Measurements from ENCODE around the gene ECE1. TPM values are rescaled to one million over a fixed set of nuclear protein-coding genes. Genes with fewer than 3 reads are reported as not detected.
A peak's percentile ranks its signal among the peaks of the same experiment; 100 is the strongest.

Gene ECE1
- total RNA-seq, 2 donors from 2014 or later = 99.0 to 149 TPM

GRCh38 chr1:21262293-21263051 is 27.8 kb downstream of the ECE1 start:
- no peaks in the 10 kb centered on the region for H3K27me3 ChIP-seq
- TF ChIP-seq CTCF (IDR thresholded peaks at IDR 0.05) = no peak
- peaks cover 7% of the 10 kb centered on the region for H3K36me3 ChIP-seq
- intact Hi-C loops (cut with DNase I) = no loop called here
- peaks cover 4% of the 10 kb centered on the region for H3K4me1 ChIP-seq
- peak overlapping the region; percentile 74 for H3K27ac ChIP-seq
- H3K9me3 ChIP-seq = no peaks in the 10 kb centered on the region
- peak overlapping the region; percentile 30 to 48 for H3K9ac ChIP-seq (ENCODE audit: low read depth in 2 of 2, low read length in 2 of 2)
- H3K4me3 ChIP-seq = no peak overlapping the region
- DNase-seq = peak; percentile 35

- Histone ChIP-seq H3K4me3 (no peak overlapping the region), H3K27me3 (no peaks in the 10 kb centered on the region), H3K4me1 (peaks cover 4% of the 10 kb centered on the region), H3K27ac (peak overlapping the region; percentile 74), H3K36me3 (peaks cover 8% of the 10 kb centered on the region), H3K9me3 (no peaks in the 10 kb centered on the region), H3K9ac (ENCODE audit: low read depth in 2 of 2, low read length in 2 of 2) (peak overlapping the region in 1 of 2 donors; percentile 48)
- intact Hi-C loops (cut with DNase I) = no loop called here
- TF ChIP-seq CTCF (IDR thresholded peaks at IDR 0.05) = no peak
- DNase-seq = peak; percentile 47
These were observed 28.5 kb downstream of the ECE1 start for GRCh38 chr1:21261551-21262292.

GRCh38 chr1:21260405-21261125 is 29.7 kb downstream of the ECE1 start:
- H3K27ac ChIP-seq = no peak overlapping the region

GRCh38 chr1:21259316-21260076 is 30.8 kb downstream of the ECE1 start:
- Histone ChIP-seq H3K4me3 (no peak overlapping the region), H3K9ac (ENCODE audit: low read depth in 2 of 2, low read length in 2 of 2) (no peak overlapping the region), H3K9me3 (no peaks in the 10 kb centered on the region), H3K36me3 (peaks cover 15% of the 10 kb centered on the region), H3K27ac (no peak overlapping the region), H3K27me3 (no peaks in the 10 kb centered on the region), H3K4me1 (peaks cover 4% of the 10 kb centered on the region)
- no peak for TF ChIP-seq CTCF (IDR thresholded peaks at IDR 0.05)
- intact Hi-C loops (cut with DNase I) = no loop called here
- no peak for DNase-seq

More at GRCh38 chr1:21260405-21261125, 29.7 kb downstream of the ECE1 start:
- H3K4me1 ChIP-seq = peaks cover 4% of the 10 kb centered on the region
- no peaks in the 10 kb centered on the region for H3K9me3 ChIP-seq
- no peaks in the 10 kb centered on the region for H3K27me3 ChIP-seq
- intact Hi-C loops (cut with DNase I) = no loop called here
- H3K36me3 ChIP-seq = peaks cover 13% of the 10 kb centered on the region
- no peak overlapping the region for H3K4me3 ChIP-seq
- H3K9ac ChIP-seq (ENCODE audit: low read depth in 2 of 2, low read length in 2 of 2) = no peak overlapping the region
- no peak for DNase-seq
- TF ChIP-seq CTCF (IDR thresholded peaks at IDR 0.05) = no peak
